ENCODE results near the gene CYTH1. TPM values are rescaled to one million over a fixed set of nuclear protein-coding genes. Genes with fewer than 3 reads are reported as not detected.

The CYTH1 gene
- total and polyA plus RNA-seq, 3 donors from 2014 or later: 40.8 to 47.9 (median 42.2) TPM

DNA sequence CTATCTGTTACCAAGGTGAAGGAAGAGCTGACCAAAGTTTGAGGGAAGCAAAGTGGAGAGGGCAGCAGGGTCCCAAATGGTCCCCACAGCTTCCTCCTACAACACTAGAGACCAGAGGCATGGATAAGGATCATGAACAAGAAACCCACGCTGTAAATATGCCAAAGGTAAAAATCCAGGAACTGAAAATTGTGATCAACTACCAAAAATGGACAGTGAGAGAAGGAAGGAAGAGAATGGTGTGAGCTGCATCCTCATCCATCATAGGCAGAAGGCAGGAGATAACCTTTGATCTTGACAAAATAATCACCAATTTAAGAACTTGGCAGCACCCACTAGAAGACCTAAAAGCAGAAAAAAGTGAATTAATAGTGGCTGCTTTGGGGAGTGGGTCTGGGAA is 66.2 kb downstream of the CYTH1 start:
- H3K27ac ChIP-seq: no peak overlapping the region
- peaks cover 15% of the 10 kb centered on the region for H3K4me1 ChIP-seq
- no peaks in the 10 kb centered on the region for H3K9me3 ChIP-seq
- H3K4me3 ChIP-seq: no peak overlapping the region
- WGBS, 2 donors: 69 to 75% methylated on average over 1 of the region's 1 CpG
- no peak for DNase-seq
- TF ChIP-seq, protein P1, sequence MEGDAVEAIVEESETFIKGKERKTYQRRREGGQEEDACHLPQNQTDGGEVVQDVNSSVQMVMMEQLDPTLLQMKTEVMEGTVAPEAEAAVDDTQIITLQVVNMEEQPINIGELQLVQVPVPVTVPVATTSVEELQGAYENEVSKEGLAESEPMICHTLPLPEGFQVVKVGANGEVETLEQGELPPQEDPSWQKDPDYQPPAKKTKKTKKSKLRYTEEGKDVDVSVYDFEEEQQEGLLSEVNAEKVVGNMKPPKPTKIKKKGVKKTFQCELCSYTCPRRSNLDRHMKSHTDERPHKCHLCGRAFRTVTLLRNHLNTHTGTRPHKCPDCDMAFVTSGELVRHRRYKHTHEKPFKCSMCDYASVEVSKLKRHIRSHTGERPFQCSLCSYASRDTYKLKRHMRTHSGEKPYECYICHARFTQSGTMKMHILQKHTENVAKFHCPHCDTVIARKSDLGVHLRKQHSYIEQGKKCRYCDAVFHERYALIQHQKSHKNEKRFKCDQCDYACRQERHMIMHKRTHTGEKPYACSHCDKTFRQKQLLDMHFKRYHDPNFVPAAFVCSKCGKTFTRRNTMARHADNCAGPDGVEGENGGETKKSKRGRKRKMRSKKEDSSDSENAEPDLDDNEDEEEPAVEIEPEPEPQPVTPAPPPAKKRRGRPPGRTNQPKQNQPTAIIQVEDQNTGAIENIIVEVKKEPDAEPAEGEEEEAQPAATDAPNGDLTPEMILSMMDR (IDR thresholded peaks at IDR 0.05): no peak
- no peak for TF ChIP-seq POLR2A (IDR thresholded peaks at IDR 0.05)
- H3K36me3 ChIP-seq (ENCODE audit: low read depth, missing control alignments): no peaks in the 10 kb centered on the region
- intact Hi-C loops (cut with DNase I; ENCODE audit: low total_unique reads): no loop called here
- H3K27me3 ChIP-seq: no peaks in the 10 kb centered on the region

DNA sequence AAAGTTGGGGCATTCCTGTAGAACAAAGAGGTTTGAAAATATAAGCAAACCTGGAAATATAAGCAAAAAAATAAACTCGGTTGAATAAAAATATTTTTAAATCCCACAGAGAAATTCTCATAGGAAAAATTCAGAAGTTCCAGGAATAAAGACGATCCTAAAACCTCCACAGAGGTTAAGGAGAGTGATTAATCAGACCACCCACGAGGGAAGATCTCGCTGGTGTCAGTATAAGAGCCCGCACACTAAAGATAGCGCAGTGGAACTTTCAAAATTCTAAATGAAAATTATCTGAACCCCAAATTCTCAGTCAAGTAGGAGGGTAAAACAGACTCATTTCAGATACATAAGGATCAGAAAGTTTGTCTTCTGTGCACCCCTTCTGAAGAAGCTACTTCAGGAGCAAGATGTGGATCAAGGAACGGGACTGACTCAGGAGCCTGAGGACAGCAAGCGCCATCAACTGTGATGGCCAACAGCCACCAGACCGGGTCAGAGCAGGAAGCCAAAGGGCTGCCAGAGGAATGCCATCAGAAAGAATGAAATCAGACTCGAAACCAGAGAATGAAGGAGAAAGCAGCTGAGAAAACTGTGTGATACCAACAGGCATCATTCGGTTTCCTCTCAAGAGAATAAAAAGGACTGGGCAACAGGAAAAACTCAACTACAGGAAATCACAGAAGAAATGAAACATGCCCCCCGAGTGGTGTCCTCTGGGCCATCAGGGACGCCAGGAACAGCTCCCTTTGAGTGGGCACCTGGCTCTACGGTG is 66.9 kb downstream of the CYTH1 start:
- peaks cover 17% of the 10 kb centered on the region for H3K4me1 ChIP-seq

DNA sequence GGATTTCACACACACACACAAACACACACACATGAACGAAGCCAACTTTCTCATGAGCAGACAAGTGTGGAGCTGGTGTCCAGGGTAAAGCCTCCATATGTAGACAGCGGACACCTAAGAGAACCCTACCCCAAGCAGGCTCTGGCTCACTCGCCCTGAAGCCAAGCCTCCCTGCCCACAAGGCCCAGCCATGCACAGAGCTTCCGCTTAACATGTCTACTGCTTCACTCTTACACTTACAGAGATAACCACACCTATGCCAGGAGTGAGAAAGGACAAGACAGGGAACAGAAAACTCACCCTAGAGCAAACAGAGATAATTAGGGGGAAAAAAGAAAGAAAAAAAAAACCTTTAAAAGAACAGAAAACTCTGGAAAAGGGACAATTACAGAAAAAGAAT is 67.5 kb downstream of the CYTH1 start:
- no peaks in the 10 kb centered on the region for H3K27me3 ChIP-seq
- DNase-seq: no peak
- intact Hi-C loops (cut with DNase I; ENCODE audit: low total_unique reads): no loop called here
- H3K27ac ChIP-seq: no peak overlapping the region
- no peaks in the 10 kb centered on the region for H3K9me3 ChIP-seq
- H3K36me3 ChIP-seq (ENCODE audit: low read depth, missing control alignments): no peaks in the 10 kb centered on the region
- no peak overlapping the region for H3K4me3 ChIP-seq
- WGBS, 2 donors: 95% methylated on average over 4 of the region's 4 CpGs
- TF ChIP-seq, protein P1 (IDR thresholded peaks at IDR 0.05): no peak
- TF ChIP-seq POLR2A (IDR thresholded peaks at IDR 0.05): no peak
- peaks cover 19% of the 10 kb centered on the region for H3K4me1 ChIP-seq

More for the DNA sequence above, 66.9 kb downstream of the CYTH1 start:
- TF ChIP-seq, protein P1 (IDR thresholded peaks at IDR 0.05): no peak
- no peak for TF ChIP-seq POLR2A (IDR thresholded peaks at IDR 0.05)
- DNase-seq: no peak
- no peak overlapping the region for H3K27ac ChIP-seq
- 68 to 80% methylated on average over 14 of the region's 14 CpGs for WGBS, 2 donors
- no peaks in the 10 kb centered on the region for H3K27me3 ChIP-seq
- H3K4me3 ChIP-seq: no peak overlapping the region
- intact Hi-C loops (cut with DNase I; ENCODE audit: low total_unique reads): no loop called here
- no peaks in the 10 kb centered on the region for H3K36me3 ChIP-seq (ENCODE audit: low read depth, missing control alignments)
- H3K9me3 ChIP-seq: no peaks in the 10 kb centered on the region

DNA sequence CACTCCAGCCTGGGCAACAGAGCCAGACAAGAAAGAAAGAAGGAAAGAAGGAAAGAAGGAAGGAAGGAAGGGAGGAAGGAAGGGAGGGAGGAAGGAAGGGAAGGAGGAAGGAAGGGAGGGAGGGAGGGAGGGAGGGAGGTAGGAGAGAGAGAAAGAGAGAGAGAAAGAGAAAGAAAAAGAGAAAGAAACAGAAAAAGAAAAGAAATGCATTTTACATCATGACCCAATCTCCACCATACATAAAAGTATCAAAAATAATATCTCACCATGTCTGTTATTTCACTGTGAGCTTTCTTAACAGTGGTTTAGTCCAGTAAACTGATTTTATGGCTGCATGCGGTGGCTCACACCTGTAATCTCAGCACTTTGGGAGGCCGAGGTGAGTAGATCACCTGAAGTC is 70.0 kb downstream of the CYTH1 start:
- Histone ChIP-seq H3K9me3 (no peaks in the 10 kb centered on the region), H3K36me3 (ENCODE audit: low read depth, missing control alignments) (no peaks in the 10 kb centered on the region), H3K4me1 (peaks cover 14% of the 10 kb centered on the region), H3K4me3 (no peak overlapping the region), H3K27ac (no peak overlapping the region), H3K27me3 (no peaks in the 10 kb centered on the region)
- WGBS, 2 donors: 93 to 94% methylated on average over 2 of the region's 2 CpGs
- intact Hi-C loops (cut with DNase I; ENCODE audit: low total_unique reads): no loop called here
- no peak for DNase-seq
- TF ChIP-seq POLR2A (IDR thresholded peaks at IDR 0.05): no peak
- TF ChIP-seq, protein P1 (IDR thresholded peaks at IDR 0.05): no peak

DNA sequence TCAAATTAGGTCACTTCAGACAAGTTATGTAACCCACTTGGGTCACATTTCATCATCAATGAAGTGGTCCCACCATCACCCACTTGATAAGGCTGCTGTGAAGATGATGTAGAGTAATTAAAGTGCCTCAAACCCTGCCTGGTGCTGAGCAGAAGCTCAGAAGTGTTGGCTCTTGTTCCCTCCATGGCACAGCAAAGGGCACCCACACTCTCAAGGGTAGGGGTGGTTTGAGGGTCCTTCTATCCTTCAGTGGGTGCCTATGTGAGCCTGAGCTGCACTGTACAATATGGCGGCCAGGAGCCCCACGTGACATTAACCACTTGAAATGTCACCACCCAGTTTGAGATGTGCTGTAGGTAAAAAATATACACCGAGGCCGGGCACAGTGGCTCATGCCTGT is 71.5 kb downstream of the CYTH1 start:
- Histone ChIP-seq H3K27me3 (no peaks in the 10 kb centered on the region), H3K9me3 (no peaks in the 10 kb centered on the region), H3K4me1 (peaks cover 4% of the 10 kb centered on the region), H3K27ac (no peak overlapping the region), H3K4me3 (no peak overlapping the region), H3K36me3 (ENCODE audit: low read depth, missing control alignments) (no peaks in the 10 kb centered on the region)
- intact Hi-C loops (cut with DNase I; ENCODE audit: low total_unique reads): no loop called here
- TF ChIP-seq POLR2A (IDR thresholded peaks at IDR 0.05): no peak
- no peak for DNase-seq
- 99 to 100% methylated on average over 2 to 4 of the region's 4 CpGs for whole genome bisulfite sequencing, 2 donors

Data from testis (tissue), 3 donors.